ENCODE results near the gene AMZ1. TPM values are rescaled to one million over a fixed set of nuclear protein-coding genes. Genes with fewer than 3 reads are reported as not detected.

Gene AMZ1
- total RNA-seq, 1 experiment from 2014 or later: 0.85 TPM

DNA sequence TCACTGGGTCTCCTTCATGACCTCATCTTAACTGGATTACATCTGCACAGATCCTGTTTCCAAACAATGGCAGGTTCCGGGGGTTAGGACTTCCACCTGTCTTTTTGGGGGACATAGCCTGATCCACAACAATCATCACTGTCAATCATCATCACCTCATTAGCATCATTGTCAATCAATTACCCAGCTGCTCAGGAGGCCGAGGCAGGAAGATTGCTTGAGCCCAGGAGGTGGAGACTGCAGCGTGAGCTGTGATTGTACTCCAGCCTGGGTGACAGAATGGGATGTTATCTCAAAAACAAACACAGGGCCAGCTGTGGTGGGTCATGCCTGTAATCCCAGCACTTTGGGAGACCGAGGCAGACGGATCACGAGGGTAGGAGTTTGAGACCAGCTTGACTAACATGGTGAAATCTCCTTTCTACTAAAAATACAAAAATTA, 18.7 kb downstream of the AMZ1 start (continued):
- no peak for TF ChIP-seq SP1 (CRISPR knock-in tag; conservative IDR thresholded peaks at IDR 0.05)
- TF ChIP-seq, protein P1, sequence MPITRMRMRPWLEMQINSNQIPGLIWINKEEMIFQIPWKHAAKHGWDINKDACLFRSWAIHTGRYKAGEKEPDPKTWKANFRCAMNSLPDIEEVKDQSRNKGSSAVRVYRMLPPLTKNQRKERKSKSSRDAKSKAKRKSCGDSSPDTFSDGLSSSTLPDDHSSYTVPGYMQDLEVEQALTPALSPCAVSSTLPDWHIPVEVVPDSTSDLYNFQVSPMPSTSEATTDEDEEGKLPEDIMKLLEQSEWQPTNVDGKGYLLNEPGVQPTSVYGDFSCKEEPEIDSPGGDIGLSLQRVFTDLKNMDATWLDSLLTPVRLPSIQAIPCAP (CRISPR knock-in tag; IDR thresholded peaks at IDR 0.05): no peak
- TF ChIP-seq, protein P2, sequence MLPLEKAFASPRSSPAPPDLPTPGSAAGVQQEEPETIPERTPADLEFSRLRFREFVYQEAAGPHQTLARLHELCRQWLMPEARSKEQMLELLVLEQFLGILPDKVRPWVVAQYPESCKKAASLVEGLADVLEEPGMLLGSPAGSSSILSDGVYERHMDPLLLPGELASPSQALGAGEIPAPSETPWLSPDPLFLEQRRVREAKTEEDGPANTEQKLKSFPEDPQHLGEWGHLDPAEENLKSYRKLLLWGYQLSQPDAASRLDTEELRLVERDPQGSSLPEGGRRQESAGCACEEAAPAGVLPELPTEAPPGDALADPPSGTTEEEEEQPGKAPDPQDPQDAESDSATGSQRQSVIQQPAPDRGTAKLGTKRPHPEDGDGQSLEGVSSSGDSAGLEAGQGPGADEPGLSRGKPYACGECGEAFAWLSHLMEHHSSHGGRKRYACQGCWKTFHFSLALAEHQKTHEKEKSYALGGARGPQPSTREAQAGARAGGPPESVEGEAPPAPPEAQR (CRISPR knock-in tag; IDR thresholded peaks at IDR 0.05): no peak
- no peak for TF ChIP-seq MXD4 (CRISPR knock-in tag; IDR thresholded peaks at IDR 0.05; ENCODE audit: borderline replicate concordance)
- no peak for TF ChIP-seq MAX (CRISPR knock-in tag; IDR thresholded peaks at IDR 0.05)
- no peak for TF ChIP-seq ATF6 (CRISPR knock-in tag; IDR thresholded peaks at IDR 0.05)

DNA sequence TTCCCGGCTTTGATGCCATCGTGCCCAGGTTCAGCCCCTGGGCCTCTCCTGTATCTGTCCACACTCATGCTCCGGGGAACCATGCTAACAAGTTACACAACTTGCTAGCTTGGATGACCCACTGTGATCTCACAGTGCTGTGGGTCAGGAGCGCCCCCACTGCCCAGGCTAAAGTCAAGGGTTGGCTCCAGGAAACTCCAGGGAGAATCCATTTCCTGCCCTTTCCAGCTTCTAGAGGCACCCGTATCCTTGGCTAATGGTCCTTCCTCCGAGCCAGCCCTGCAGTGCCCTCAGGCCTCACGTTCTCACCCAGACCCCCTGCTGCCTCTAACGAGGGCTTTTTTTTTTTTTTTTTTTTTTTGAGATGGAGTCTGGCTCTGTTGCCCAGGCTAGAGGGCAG, 19.5 kb downstream of the AMZ1 start:
- Mint-ChIP-seq H3K36me3 (peaks cover 5% of the 10 kb centered on the region; the same call in 1 of the 2 replicates), H3K27ac (no peak overlapping the region), H3K27me3 (ENCODE audit: low read depth) (no peaks in the 10 kb centered on the region), H3K4me3 (no peak overlapping the region), H3K9me3 (no peaks in the 10 kb centered on the region), H3K4me1 (peaks cover 5% of the 10 kb centered on the region; the same call in 1 of the 2 replicates)
- TF ChIP-seq, protein P3, sequence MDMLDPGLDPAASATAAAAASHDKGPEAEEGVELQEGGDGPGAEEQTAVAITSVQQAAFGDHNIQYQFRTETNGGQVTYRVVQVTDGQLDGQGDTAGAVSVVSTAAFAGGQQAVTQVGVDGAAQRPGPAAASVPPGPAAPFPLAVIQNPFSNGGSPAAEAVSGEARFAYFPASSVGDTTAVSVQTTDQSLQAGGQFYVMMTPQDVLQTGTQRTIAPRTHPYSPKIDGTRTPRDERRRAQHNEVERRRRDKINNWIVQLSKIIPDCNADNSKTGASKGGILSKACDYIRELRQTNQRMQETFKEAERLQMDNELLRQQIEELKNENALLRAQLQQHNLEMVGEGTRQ (CRISPR knock-in tag; IDR thresholded peaks at IDR 0.05): no peak
- TF ChIP-seq AR (CRISPR knock-in tag; IDR thresholded peaks at IDR 0.05) (no peak), ELF4 (CRISPR knock-in tag; IDR thresholded peaks at IDR 0.05; ENCODE audit: low read depth) (no peak), ZNF671 (CRISPR knock-in tag; IDR thresholded peaks at IDR 0.05) (no peak), NFATC4 (CRISPR knock-in tag; IDR thresholded peaks at IDR 0.05) (no peak), SP1 (CRISPR knock-in tag; conservative IDR thresholded peaks at IDR 0.05) (no peak), HMGA2 (CRISPR knock-in tag; IDR thresholded peaks at IDR 0.05) (no peak), CBFB (CRISPR knock-in tag; IDR thresholded peaks at IDR 0.05; ENCODE audit: low read depth) (no peak), MLX (CRISPR knock-in tag; IDR thresholded peaks at IDR 0.05) (no peak), SOX15 (CRISPR knock-in tag; IDR thresholded peaks at IDR 0.05) (no peak), GTF2I (CRISPR knock-in tag; conservative IDR thresholded peaks at IDR 0.05) (no peak), ZNF263 (CRISPR knock-in tag; IDR thresholded peaks at IDR 0.05; ENCODE audit: low read depth) (no peak), JUN (CRISPR knock-in tag; IDR thresholded peaks at IDR 0.05) (no peak)
- TF ChIP-seq, protein P4, sequence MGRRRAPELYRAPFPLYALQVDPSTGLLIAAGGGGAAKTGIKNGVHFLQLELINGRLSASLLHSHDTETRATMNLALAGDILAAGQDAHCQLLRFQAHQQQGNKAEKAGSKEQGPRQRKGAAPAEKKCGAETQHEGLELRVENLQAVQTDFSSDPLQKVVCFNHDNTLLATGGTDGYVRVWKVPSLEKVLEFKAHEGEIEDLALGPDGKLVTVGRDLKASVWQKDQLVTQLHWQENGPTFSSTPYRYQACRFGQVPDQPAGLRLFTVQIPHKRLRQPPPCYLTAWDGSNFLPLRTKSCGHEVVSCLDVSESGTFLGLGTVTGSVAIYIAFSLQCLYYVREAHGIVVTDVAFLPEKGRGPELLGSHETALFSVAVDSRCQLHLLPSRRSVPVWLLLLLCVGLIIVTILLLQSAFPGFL (CRISPR knock-in tag; IDR thresholded peaks at IDR 0.05; ENCODE audit: borderline replicate concordance): no peak
- ChIA-PET CTCF (interaction anchor here (0.6 to 8.9 kb wide), 5 partner anchors 18 to 257 kb away, joined by 3 to 102 read pairs (median 4); partner anchors contain the start of gene AMZ1), POLR2A (no interaction called here)
- no peak for DNase-seq (ENCODE audit: low spot score)
- ATAC-seq: no peak
